Stimulated activated CD8-positive, alpha-beta memory T cell treated with anti-CD3 and anti-CD28 coated beads, Interleukin-4, amount 100 ng/mL, for 1 hour (primary cell): ENCODE data around the gene PAIP2B.
A peak's percentile ranks its signal among the peaks of the same experiment; 100 is the strongest.
"Not testable (repeated sequence)": the region's sequence is repeated elsewhere in the genome, so short reads cannot be mapped to it uniquely, and the experiment has no call there.

Experiments used
- DNase-seq, 2 donors: peaks; one replicate each; pipeline ENCODE4 v3.0.0-alpha.2; 2020; ENCODE audit warnings: low read depth in 2 of 2, low spot score in 1 of 2

The PAIP2B gene

GRCh38 chr2:71220743-71221142 lies 6.2 kb downstream of the PAIP2B start:
- DNase-seq, result no peak

- no peak for DNase-seq
Measured at GRCh38 chr2:71216501-71216900, 10.4 kb downstream of the PAIP2B start.

- no peak for DNase-seq
Measured at GRCh38 chr2:71215447-71215846, 11.5 kb downstream of the PAIP2B start.

GRCh38 chr2:71212336-71212735 lies 14.6 kb downstream of the PAIP2B start:
- no peak for DNase-seq

- no peak for DNase-seq
Measured at GRCh38 chr2:71210292-71210691, 16.6 kb downstream of the PAIP2B start.

- no peak for DNase-seq
Measured at GRCh38 chr2:71208756-71209155, 18.1 kb downstream of the PAIP2B start.

GRCh38 chr2:71207601-71208000 lies 19.3 kb downstream of the PAIP2B start:
- no peak for DNase-seq

- no peak for DNase-seq
Measured at GRCh38 chr2:71206271-71206670, 20.6 kb downstream of the PAIP2B start.

- no peak for DNase-seq
Measured at GRCh38 chr2:71191570-71191943, 35.3 kb downstream of the PAIP2B start.

GRCh38 chr2:71190656-71191569 lies 36.0 kb downstream of the PAIP2B start:
- no peak for DNase-seq

- no peak for DNase-seq
Measured at GRCh38 chr2:71187589-71187988, 39.3 kb downstream of the PAIP2B start.

GRCh38 chr2:71186973-71187372 lies 39.9 kb downstream of the PAIP2B start:
- no peak for DNase-seq

- not testable (repeated sequence) for DNase-seq
Measured at GRCh38 chr2:71183306-71184115, 43.4 kb downstream of the PAIP2B start.

GRCh38 chr2:71181316-71181715 lies 45.6 kb downstream of the PAIP2B start:
- DNase-seq, result no peak

GRCh38 chr2:71178836-71179235 lies 48.1 kb downstream of the PAIP2B start:
- not testable (repeated sequence) for DNase-seq

- no peak for DNase-seq
Measured at GRCh38 chr2:71174207-71174606, 52.7 kb downstream of the PAIP2B start.

- no peak for DNase-seq
Measured at GRCh38 chr2:71173096-71173495, 53.8 kb downstream of the PAIP2B start.

- no peak for DNase-seq
Measured at GRCh38 chr2:71166812-71167211, 60.1 kb downstream of the PAIP2B start.

GRCh38 chr2:71157124-71157793 lies 69.6 kb downstream of the PAIP2B start:
- peak; percentile 29 to 40 for DNase-seq

- DNase-seq, result no peak
Measured at GRCh38 chr2:71156573-71156972, 70.3 kb downstream of the PAIP2B start.

GRCh38 chr2:71155846-71156245 lies 71.1 kb downstream of the PAIP2B start:
- no peak for DNase-seq

GRCh38 chr2:71154798-71155197 lies 72.1 kb downstream of the PAIP2B start:
- no peak for DNase-seq
